IPS-NIHi7 (cell line): ENCODE measurements around the gene DNAJB11.
"Not testable (repeated sequence)": the region's sequence is repeated elsewhere in the genome, so short reads cannot be mapped to it uniquely, and the experiment has no call there.

Experiments
- DNase-seq: peaks from one replicate; pipeline ENCODE4 v3.0.0; 2012; ENCODE audit warnings: mixed read lengths; ENCODE audit errors: extremely low spot score

DNAJB11 gene

GRCh38 chr3:186570096-186570940 is at the start of gene DNAJB11:
DNAJB11 (plus strand) TSS chr3:186570720; CDS start chr3:186570898, 178 bp downstream.
- DNase-seq: peak; percentile 99

GRCh38 chr3:186520957-186521842 is 49.3 kb upstream of the DNAJB11 start:
- DNase-seq: no peak

GRCh38 chr3:186523022-186523421 is 47.5 kb upstream of the DNAJB11 start:
- DNase-seq: no peak

- no peak for DNase-seq
Measured at GRCh38 chr3:186523434-186523833, 47.1 kb upstream of the DNAJB11 start.

- DNase-seq: no peak
Measured at GRCh38 chr3:186524616-186525015, 45.9 kb upstream of the DNAJB11 start.

GRCh38 chr3:186525369-186526255 is 44.9 kb upstream of the DNAJB11 start:
- DNase-seq: no peak

GRCh38 chr3:186526256-186526606 is 44.3 kb upstream of the DNAJB11 start:
- DNase-seq: no peak

GRCh38 chr3:186529201-186529999 is 41.1 kb upstream of the DNAJB11 start:
- no peak for DNase-seq

GRCh38 chr3:186530415-186530814 is 40.1 kb upstream of the DNAJB11 start:
- DNase-seq: no peak

GRCh38 chr3:186531694-186532093 is 38.8 kb upstream of the DNAJB11 start:
- DNase-seq: not testable (repeated sequence)

- DNase-seq: no peak
Measured at GRCh38 chr3:186532598-186533072, 37.9 kb upstream of the DNAJB11 start.

GRCh38 chr3:186534113-186534669 is 36.3 kb upstream of the DNAJB11 start:
- no peak for DNase-seq

- no peak for DNase-seq
Measured at GRCh38 chr3:186536883-186537844, 33.4 kb upstream of the DNAJB11 start.

GRCh38 chr3:186538779-186539178 is 31.7 kb upstream of the DNAJB11 start:
- DNase-seq: no peak

- peak; percentile 77 for DNase-seq
Measured at GRCh38 chr3:186540221-186540834, 30.2 kb upstream of the DNAJB11 start.

GRCh38 chr3:186540835-186541226 is 29.7 kb upstream of the DNAJB11 start:
- DNase-seq: no peak

GRCh38 chr3:186544281-186544680 is 26.2 kb upstream of the DNAJB11 start, which contains the start of gene CRYGS:
CRYGS (minus strand) TSS chr3:186544380; CDS start chr3:186544326, 54 bp downstream.
- DNase-seq: no peak

GRCh38 chr3:186549497-186549896 is 21.0 kb upstream of the DNAJB11 start:
- no peak for DNase-seq

GRCh38 chr3:186551387-186551786 is 19.1 kb upstream of the DNAJB11 start:
- no peak for DNase-seq
